ENCODE results near the gene LCT.
"Not testable (repeated sequence)": the region's sequence is repeated elsewhere in the genome, so short reads cannot be mapped to it uniquely, and the experiment has no call there.

LCT gene

GRCh38 chr2:135836596-135837270 lies at the start of gene LCT:
TSS of gene LCT (minus strand) at chr2:135837184. CDS start at chr2:135837169, 15 bp downstream.
- no peak for DNase-seq

- DNase-seq: no peak
Measured at GRCh38 chr2:135885709-135886108, 48.7 kb upstream of the LCT start.

GRCh38 chr2:135882415-135882814 lies 45.4 kb upstream of the LCT start:
- no peak for DNase-seq

- not testable (repeated sequence) for DNase-seq
Measured at GRCh38 chr2:135876770-135877169, 39.8 kb upstream of the LCT start.

- DNase-seq: peak; percentile 97 to 99
Measured at GRCh38 chr2:135876066-135876711, 39.2 kb upstream of the LCT start, which contains the start of gene MCM6. TSS of gene MCM6 (minus strand) at chr2:135876443. CDS start at chr2:135876365, 78 bp downstream.

- DNase-seq: peak in 1 of 2 experiments; percentile 25
Measured at GRCh38 chr2:135875491-135876065, 38.6 kb upstream of the LCT start.

GRCh38 chr2:135874777-135875365 lies 37.9 kb upstream of the LCT start:
- DNase-seq: no peak

- no peak for DNase-seq
Measured at GRCh38 chr2:135870571-135870970, 33.6 kb upstream of the LCT start.

GRCh38 chr2:135863233-135863632 lies 26.2 kb upstream of the LCT start:
- DNase-seq: no peak

GRCh38 chr2:135862718-135863117 lies 25.7 kb upstream of the LCT start:
- DNase-seq: no peak

- no peak for DNase-seq
Measured at GRCh38 chr2:135853401-135853800, 16.4 kb upstream of the LCT start.

- DNase-seq: no peak
Measured at GRCh38 chr2:135851858-135852257, 14.9 kb upstream of the LCT start.

GRCh38 chr2:135850892-135851668 lies 14.1 kb upstream of the LCT start:
- DNase-seq: no peak

- no peak for DNase-seq
Measured at GRCh38 chr2:135849087-135849486, 12.1 kb upstream of the LCT start.

- no peak for DNase-seq
Measured at GRCh38 chr2:135845997-135846396, 9.0 kb upstream of the LCT start.

- DNase-seq: no peak
Measured at GRCh38 chr2:135845257-135845656, 8.3 kb upstream of the LCT start.

- no peak for DNase-seq
Measured at GRCh38 chr2:135844301-135844895, 7.4 kb upstream of the LCT start.

GRCh38 chr2:135843671-135844070 lies 6.7 kb upstream of the LCT start:
- DNase-seq: no peak

GRCh38 chr2:135840601-135841000 lies 3.6 kb upstream of the LCT start:
- no peak for DNase-seq

GRCh38 chr2:135839713-135840112 lies 2.7 kb upstream of the LCT start:
- no peak for DNase-seq

- DNase-seq: no peak
Measured at GRCh38 chr2:135838502-135838901, 1.5 kb upstream of the LCT start.

GRCh38 chr2:135832891-135833290 lies 4.1 kb downstream of the LCT start:
- DNase-seq: no peak

All from NCI-H446 (cell line).